ENCODE results near the gene FBXO2. TPM values are rescaled to one million over a fixed set of nuclear protein-coding genes. Genes with fewer than 3 reads are reported as not detected.
A peak's percentile ranks its signal among the peaks of the same experiment; 100 is the strongest.

The FBXO2 gene
- total and polyA plus RNA-seq, 9 of the 15 experiments (the other 6 are each of a cell fraction or from before 2014, with no cell fraction given), result 0.04 to 1.9 (median 0.27) TPM

GRCh38 chr1:11693024-11693590 is 38.9 kb upstream of the FBXO2 start (continued):
- TF ChIP-seq ZBTB34 (CRISPR knock-in tag; IDR thresholded peaks at IDR 0.05), result no peak
- TF ChIP-seq NFIC (IDR thresholded peaks at IDR 0.05), result peak; percentile 72
- no peak for TF ChIP-seq GABPB1 (CRISPR knock-in tag; IDR thresholded peaks at IDR 0.05)
- no peak for TF ChIP-seq ZNF512 (tag; IDR thresholded peaks at IDR 0.05)
- TF ChIP-seq GTF2B (IDR thresholded peaks at IDR 0.05; ENCODE audit: extremely low read depth, insufficient read length), result no peak
- TF ChIP-seq ZNF384 (IDR thresholded peaks at IDR 0.05; ENCODE audit: low read depth, low read length), result peak; percentile 57; the same call in 1 of the 2 replicates
- TF ChIP-seq L3MBTL2 (IDR thresholded peaks at IDR 0.05), result 0 out of 2 replicates have a peak, but pooled peaks have one; percentile 24
- TF ChIP-seq ZNF3 (CRISPR knock-in tag; IDR thresholded peaks at IDR 0.05), result no peak
- TF ChIP-seq TEAD1 (CRISPR knock-in tag; IDR thresholded peaks at IDR 0.05), result no peak
- TF ChIP-seq ZBTB26 (CRISPR knock-in tag; IDR thresholded peaks at IDR 0.05), result no peak
- no peak for TF ChIP-seq ILF3 (IDR thresholded peaks at IDR 0.05; ENCODE audit: borderline replicate concordance)
- TF ChIP-seq ZNF174 (CRISPR knock-in tag; IDR thresholded peaks at IDR 0.05), result no peak

Data from K562 (cell line).